CD1c-positive myeloid dendritic cell (primary cell): ENCODE measurements around the gene APBB1.

ENCODE experiments used
- DNase-seq: peaks from one replicate; pipeline ENCODE4 v3.0.0-alpha.2; 2016; ENCODE audit errors: extremely low spot score

Gene APBB1

DNA sequence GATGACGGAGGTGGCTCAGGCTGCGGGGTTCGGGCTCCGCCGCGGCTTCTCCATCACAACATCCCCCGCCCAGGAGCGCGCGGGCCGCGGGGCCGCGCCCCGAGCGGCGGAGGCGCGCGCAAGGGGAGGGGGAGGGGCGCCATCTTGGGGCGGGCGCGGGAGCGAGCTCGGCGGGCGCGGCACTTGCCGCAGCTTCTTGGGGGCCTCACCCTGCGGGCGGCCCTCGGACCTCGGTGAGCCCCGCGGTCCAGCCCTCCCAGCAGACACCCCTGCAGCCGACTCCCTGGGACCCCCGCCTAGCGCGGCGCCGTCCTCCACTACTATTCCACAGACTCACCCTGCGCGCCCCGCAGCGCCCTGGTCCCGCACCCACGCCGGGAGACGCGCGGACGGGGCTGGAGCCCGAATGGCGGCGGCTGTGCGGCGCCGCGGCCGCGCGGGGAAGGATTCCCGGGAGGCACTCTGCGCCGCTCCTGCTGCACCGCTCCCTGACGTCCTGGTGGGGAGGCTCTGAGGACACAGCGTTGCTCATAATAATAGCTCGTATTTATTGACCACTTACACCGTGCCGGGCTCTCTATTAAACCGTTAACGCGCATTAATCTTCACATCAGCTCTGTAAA lies at the start of gene APBB1:
TSS of gene APBB1 (minus strand) at position 86 of the 623 bp plus-strand sequence. CDS start 7,747 bp downstream, outside the sequence.
- DNase-seq: peak; percentile 62

DNA sequence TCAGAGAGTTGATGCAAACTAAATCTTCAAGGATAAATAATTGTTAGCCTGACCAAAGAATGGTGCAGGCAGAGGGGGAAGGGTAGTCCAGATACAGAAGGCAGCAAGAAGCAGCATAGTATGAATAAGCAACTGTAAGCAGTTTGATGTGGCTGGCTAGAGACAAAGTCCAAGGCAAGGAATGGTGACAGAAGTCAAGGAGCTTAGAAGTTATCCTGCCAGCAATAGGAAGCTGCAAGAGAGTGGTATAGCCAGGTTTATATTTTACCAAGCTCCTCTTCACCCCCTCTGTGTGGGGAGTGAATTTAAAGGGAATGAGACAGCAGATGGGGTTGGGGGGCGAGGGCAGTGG lies 40.2 kb upstream of the APBB1 start:
- no peak for DNase-seq

DNA sequence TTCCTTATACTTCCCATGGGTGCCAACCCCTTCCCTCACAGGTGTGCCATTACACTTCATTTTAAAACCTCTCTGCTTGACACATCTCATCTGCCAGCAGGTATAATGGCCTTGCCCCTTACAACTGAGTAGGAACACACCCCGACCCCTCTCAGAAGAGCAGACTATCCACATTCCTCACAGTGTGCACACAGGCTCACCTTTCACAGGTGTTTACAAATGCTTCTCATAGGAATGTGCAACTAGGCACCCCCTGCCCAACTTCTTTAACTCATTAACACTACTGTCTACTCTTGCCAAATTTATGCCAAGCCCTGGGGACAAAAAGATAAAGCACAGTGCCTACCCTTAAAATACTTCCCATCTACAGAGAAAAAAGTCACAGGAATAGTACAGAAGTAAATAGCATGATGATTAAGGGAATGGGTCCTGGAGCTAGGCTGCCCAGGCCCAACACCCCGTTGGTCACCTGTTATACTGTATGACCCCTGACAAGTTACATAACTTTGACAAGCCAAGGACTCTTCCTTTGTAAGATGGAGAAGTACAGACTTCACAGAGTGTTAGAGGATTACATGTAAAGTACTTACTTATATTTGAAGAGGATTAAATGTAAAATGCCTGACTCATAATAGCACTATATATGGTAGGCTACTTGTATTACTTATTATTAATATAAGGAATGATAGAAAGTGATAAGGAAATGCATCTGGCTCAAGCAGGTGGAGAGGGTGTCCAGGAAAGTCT lies 39.6 kb upstream of the APBB1 start:
- no peak for DNase-seq

DNA sequence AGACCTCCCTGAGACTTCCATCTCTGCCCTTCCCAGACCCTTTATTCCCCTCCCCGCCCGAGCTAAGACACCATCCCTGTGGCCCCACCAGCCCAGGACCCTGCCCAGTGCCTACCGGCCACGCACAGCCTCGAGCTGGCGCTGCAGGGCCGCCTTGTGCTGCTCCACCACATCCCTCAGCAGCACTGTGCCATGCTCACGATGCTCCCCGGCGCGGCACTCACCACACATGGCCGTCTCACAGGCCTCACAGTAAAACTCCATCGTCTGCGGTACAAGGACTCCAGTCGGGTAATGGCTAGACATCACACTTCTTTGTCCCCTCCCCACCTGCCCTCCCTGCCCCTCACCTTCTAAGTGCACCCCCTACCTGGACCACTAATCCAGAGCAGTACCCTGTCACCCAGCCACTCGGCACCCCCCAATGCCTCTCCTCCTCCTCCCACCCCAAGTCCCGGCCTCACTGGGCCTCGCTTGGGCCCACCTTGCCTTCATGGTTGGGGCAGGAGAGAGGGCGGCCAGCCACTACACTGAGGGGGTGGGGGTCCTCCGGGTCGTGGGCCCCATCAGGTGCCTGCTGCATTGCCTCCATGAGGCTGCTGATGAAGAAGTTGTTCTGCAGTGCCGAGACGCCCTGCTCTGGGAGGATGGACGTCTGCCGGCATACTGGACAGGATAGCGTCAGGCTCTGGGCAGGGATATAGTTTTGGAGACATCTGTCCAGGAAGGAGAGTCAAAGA lies 38.9 kb upstream of the APBB1 start:
- no peak for DNase-seq

DNA sequence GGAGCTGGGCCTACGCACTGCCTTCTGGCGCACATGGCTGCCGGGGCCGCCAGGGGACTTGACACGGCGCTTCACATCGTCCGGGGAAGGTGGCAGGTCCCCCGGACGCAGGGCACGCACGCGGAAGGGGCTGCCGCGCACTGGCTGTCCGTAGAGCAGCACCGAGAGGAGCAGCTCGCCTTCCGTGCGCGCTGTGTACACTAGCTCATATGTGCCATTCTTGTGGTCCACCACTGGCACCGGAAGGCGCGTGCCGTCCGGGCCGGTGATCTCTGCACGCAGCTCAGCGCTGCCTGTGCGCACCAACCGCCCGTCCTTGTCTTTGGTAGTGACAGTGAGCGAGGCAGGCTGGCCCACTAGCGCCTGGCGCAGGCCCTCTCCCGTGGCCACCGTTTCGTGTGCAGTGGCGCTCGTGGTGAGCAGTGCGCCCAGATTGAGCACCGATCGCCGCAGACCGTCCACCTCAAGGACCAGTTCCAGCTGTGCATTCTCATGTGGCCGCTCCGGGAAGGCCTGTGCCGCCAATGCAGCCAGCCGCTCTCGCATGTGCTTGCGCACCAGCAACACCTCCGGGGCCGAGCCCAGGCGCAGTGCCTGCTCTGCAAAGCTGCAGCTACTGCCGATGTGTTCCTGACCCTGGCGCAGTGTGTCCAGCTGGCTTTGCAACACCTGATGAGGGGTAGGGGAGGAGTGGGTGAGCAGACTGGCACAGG lies 37.6 kb upstream of the APBB1 start:
- DNase-seq: no peak

DNA sequence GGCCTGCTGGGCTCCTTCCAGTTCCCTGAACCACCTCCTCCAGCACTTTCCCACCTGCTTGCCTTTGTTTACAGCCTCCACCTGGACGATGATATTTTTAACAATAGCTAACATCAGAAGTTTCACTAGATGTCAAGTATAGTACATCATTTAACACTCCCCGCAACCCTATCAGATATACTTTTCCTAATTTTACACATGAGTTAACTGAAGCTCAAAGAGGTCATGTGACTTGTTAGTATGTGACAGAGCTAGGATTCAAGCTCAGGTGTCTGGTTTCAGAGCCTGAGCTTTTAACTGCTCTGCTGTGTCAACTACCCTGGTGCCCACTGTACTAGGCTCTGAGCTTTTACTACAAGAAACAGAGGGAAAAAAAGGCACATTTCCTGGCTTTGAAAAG lies 36.2 kb upstream of the APBB1 start:
- no peak for DNase-seq

DNA sequence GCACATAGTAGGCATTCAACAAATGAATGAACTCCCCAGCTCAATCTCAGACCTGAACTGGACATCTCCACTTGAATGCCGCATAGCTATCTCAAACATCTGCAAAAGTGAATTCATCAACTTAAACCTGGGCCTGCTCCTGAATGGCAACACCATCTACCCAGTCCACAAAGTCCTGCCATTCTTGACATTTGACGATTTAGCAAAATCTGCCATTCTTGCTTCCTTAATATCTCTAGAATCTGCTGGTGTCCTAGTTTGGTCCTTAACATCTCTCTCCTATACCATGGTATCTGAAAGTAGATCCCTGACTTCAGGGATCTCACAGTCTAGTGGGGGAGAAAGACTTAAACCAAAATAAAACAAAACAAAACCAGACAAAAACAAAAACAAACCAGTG lies 34.3 kb upstream of the APBB1 start:
- DNase-seq: no peak

DNA sequence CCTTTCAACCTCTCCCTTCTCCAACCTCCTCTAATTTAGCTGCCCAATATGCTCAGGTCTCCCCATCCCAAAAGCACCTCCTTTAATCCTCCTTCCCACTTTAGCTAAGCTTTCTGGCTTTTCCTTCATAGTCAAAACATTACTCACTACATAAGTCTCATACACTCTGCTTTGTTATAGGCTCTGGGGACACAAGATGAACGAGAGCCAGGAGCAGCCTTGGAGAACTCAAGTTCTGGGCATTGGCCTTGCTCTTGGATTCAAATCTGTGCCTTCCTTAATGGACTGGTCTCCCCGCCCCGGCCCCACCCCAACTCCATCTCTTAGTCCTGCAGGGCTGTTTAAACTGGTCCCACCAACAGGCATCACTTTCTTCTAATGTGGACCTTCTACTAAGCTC lies 33.3 kb upstream of the APBB1 start:
- no peak for DNase-seq

DNA sequence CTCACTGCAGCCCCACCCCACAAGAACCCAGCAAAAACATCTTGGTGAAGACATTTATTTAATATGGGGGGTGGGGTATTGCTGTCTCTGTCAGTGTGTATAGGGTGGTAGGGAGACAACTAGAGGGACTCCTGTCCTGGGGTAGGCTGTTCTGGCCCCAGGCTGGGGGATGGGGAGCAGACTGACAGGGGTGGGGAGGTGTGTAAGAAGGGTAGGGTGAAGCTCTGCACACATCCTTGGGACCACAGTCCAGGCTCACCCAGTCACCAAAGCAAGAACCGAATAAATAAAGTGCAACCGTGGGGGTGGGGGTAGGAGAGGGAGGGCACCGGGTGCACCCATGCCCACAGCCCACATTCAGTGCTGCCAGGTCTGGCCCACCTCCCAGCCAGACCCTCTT lies 29.7 kb upstream of the APBB1 start:
- no peak for DNase-seq

DNA sequence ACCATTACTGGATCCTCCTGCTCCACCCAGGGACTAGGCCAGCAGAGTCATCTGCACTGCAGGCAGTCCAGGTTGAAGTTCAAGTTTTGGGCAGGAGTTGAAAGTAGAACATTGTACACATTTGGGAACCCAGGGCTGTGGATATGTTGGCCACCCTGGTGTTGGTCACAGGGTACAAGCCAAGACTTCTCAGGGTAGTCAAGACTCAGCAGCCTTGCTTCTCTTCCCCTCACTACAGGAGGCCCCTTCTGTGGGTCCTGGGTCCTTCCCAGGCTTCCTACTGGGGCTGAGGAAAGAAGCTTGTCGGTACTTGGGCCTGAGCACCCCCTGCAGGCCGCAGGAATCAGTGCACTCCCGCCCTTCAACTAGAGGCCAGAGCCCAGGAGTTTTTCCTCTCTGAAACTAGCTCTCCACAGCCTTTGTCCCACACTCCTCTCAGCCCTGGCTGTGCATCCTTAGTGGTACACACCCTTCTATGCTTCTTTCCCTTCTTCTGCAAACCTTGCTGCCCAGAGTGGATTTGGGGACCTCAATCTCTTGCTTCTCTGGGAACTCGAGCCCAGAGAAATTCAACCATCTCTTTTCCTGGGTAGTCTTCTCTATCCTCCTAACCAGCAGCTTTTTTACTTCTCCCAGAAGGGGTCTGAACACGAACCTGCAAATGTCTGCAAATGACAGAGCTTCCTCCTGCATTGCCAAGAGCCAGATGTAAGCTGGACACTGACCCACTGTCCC lies 24.5 kb upstream of the APBB1 start:
- peak; percentile 65 for DNase-seq

DNA sequence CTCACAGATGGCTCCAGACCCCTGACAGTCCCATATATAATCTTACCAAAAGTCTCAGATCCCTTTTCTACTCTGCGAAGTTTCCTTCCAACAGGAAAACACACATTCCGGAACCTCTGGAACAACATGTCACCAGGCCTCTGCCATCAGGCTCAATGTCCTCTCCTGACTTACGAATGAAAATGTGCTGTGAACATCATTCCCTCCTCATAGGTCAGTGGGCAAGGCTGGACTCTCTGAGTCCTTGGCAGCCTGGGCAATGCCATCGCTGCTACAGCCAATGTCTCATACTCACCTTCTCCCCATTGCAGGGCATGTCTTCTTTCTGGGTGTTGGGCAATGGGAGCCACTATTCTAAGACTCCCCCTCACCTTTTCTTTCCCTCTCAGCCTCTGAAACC lies 23.5 kb upstream of the APBB1 start:
- DNase-seq: no peak

DNA sequence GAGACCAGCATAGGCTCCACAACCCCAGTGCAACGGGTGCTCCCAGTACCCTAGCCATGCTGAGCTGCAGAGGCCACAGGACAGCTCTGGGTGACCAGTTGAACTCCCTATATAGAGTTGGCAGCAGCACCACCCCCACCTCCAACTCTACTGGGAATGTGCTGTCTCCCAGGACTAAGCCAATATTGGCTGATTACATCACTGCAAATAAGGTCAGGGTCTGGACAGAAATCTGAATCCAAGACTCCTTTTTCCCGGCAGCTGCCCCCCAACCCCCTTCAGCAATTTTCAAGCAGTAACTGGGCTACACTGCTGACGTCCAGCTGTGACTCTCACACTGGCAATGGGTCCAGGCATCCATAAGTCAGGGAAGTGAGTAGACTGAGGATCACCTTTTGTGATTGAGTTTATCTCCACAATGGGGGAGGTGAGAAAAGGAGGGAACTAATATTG lies 22.0 kb upstream of the APBB1 start, which contains the start of gene HPX:
TSS of gene HPX (minus strand) at position 82 of the 453 bp plus-strand sequence. CDS start at position 58, 24 bp downstream.
- no peak for DNase-seq

DNA sequence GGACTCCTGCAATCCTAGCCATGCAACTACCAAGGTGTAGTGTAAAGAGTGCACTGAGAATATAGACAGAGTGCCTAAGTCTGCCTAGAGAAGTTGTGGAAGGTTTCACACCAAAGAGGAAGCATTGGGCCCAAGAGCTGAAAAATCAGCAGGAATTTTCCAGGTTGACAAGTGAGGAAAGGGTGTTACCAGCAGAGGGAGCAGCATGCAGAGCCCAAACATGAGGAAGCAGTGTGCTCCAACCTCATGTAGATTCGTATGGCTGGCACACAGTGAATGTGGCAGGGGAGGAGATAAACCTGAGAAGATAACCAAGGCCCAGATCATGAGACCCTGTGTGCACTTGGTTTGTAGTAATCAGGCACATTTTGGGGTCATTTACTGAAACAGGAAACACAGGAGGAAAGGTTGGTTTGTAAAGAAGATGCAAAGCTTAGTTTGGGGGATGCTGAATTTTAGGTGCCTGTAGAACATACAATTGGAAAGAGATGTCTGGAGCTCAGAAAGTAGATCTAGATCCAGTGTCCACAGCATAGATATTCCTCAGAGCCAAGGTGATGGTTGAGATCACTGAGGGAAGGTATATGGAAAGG lies 20.2 kb upstream of the APBB1 start:
- DNase-seq: peak; percentile 69

DNA sequence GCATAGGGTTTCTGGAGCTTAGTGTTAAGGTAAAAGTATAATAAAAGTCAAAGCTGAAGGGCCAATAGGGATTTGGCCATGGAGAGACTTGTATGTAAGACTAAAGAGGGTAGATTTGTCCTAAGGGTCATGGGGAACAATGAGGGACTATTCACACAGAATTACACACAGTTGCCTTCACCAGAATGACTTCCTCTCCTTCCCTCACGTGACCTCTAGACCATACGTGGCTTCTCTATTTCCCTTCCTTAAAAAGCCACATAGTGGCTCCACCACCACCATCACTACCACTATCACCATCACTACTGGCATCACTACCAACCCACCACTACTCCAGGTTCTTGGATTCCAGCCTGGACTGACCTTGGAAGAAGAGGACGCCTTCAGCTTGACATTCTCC lies 19.1 kb upstream of the APBB1 start:
- peak; percentile 66 for DNase-seq

DNA sequence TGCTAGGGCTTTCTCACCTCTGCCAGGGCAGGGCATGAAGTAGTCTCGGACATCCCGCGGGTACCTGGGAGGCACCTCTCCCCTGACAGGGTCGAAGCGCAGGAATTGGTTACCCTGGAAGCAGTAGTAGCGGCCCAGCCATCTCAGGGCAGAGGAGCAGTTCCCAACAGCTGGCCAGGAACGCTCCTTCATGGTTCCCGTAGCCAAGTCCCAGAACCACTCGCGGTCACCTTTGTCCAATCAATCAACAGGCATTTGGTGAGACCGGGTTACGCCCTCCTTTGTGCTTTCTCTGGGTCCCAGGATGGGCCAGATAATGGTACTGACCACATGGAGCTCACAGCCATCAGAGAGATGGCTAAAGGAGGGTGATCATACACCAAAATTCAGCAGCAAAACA lies 18.5 kb upstream of the APBB1 start:
- no peak for DNase-seq

DNA sequence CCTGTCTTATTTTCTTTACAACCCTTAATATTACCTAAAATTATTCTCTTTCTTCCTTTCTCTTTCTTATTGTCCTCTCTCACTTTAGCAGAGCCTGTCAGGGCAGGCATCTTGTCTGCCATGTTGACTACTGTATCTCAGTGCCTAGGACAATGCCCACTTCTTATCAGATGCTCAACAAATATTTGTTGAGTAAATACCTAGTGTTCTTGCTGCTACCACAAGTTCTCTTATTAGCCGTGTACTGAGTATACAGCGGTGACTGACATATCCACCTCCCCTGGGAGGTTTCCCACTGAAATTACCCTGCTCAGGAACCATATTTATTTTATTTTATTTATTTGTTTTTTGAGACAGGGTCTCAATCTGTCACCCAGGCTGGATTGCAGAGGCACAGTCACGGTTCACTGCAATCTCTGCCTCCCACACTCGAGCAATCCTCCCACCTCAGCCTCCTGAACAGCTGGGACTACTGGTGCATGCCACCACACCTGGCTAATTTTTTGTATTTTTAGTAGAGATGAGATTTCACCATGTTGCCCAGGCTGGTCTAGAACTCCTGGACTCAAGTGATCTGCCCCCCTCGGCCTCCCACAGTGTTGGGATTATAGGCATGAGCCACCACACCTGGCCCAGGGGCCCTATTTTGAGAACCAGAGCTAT lies 15.2 kb upstream of the APBB1 start:
- no peak for DNase-seq

DNA sequence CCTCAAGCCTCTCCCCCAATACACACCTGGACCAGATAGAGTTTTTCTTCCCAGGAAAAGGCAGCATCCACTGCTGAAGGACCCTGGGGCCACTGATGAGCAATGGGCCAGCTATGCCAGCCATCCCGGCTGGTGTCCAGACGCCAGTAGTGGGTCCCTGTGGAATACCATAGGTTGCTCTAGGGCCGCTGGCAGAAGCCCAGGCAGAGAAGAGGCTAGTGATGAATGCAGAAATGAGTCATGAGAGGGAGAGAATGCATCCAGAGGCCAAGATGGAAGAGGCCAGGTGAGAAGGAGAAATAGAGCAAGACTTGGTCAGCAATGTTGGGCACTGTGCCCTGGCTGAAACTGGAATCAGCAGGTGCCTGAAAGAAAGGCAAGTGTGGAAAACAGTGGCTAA lies 13.0 kb upstream of the APBB1 start:
- no peak for DNase-seq

DNA sequence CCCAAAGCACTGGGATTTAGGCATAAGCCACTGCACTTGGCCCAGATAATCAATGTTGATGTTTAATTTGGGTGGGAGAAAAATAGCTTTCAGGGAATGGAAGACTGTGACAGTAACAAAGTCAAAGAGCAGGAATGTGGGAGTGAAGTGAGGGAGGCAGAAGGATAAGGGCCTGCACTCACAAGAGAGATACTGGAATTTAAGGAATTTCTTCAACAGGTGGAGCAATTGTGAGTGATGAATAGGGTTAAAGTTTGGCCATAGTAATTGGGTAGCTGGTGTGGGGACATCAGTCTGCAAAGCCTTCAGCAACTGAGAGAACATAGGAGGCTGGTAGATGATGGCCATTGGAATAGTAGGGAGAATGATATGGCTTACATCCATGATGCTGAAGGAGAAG lies 8.6 kb upstream of the APBB1 start:
- DNase-seq: no peak

DNA sequence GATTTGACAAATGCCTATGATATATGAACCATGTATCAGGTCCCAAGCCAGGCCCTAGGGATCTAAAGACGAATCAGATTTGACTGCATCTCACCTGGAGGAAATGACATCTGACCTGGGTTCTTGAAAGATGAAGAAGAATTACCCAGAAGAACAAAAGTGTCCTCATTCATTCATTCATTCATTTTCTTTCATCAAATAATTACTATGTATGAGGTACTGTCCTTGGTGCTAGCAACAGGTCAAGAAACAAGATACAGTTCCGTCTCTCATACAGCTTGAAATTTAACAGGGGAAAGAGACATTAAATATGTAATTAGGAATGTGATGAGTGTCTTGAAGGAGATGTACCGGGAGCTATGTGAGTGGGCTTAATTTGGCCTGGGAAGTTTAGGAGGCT lies 1.8 kb upstream of the APBB1 start:
- no peak for DNase-seq

DNA sequence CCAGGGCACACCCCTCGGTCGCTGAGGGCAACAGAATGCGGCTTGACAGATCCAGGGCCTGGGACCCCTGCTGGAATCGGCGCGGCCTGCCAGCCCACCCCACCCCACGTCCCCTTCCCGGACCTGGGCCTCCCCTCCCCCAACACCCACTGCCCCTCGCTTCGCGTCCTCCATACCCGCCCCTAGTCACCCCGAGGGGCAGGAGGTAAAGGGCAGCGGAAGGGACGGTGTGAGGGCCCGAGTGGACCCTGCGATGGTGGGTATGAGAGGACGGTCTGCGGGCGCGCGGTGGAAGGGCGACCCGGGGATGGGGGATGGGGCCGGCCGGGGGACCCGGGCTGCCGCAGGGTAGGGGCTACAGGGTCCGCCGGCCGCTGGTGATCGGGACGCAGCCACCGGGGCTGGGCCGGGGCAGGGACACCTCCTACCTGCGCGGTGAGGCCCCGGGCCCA lies 311 bp downstream of the APBB1 start:
- no peak for DNase-seq
